Uterus (tissue), 2 donors: ENCODE data around the gene SHROOM1.

Experiments
- POLR2A ChIP-seq, 2 donors: fragments of 450-650 bp; IDR thresholded peaks; one replicate each; pipeline ENCODE4 v1.6.1; 2016; ENCODE audit warnings: antibody characterized with exemption in 2 of 2, mild to moderate bottlenecking in 1 of 2, moderate library complexity in 1 of 2
- TF ChIP-seq, protein P1 (sequence below), 4 experiments: fragments of 200-600 bp in 2 of 4; fragments of 450-650 bp in 2 of 4; sonication (generic) in 2 of 4; IDR thresholded peaks; one replicate each; pipeline ENCODE4 v1.5.1; 2016 to 2019; ENCODE audit warnings: antibody characterized with exemption in 4 of 4, mild to moderate bottlenecking in 2 of 4, moderate library complexity in 1 of 4

DNA sequence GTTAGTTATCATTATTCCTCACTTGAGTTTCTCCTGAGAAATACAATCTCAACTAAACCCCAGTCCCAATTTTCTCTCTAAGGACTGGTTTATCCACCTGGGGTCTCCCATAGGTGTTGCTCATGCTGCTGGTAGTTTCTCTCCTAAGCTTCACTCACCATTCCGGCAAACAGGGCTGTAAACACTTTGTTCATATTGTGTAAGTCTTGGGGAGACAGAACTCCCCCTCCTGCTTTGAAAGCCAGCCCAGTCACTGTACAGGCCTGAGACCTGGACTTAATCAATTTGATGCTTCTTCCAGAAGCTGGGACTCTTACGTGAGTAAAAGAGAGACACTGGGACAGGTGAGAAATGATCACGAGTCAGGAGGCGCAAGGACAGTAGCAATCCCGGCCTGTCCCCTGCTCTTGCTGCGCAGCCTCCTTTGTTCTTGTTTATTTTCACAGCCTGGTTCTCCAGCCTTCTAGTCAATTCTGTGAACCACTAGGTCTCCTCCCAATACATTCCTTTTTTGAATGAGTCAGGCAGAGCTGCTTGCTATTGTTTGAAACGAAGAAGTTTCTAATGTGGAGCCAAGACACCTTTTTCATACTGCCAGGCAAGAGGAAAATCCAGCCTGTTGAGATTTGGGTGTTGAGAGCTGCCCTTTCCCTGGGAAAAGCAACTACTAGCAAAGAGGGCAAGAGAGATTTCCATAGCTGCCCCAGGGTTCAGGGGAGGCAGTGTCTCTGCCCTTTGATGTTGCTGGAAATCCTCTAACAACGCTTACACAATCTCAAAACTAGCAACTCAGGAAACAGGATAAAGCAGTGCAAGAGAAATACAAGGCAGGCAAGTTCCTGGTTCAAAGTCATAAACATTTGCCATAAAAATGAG is 9.2 kb upstream of the SHROOM1 start:
- TF ChIP-seq, protein P1, sequence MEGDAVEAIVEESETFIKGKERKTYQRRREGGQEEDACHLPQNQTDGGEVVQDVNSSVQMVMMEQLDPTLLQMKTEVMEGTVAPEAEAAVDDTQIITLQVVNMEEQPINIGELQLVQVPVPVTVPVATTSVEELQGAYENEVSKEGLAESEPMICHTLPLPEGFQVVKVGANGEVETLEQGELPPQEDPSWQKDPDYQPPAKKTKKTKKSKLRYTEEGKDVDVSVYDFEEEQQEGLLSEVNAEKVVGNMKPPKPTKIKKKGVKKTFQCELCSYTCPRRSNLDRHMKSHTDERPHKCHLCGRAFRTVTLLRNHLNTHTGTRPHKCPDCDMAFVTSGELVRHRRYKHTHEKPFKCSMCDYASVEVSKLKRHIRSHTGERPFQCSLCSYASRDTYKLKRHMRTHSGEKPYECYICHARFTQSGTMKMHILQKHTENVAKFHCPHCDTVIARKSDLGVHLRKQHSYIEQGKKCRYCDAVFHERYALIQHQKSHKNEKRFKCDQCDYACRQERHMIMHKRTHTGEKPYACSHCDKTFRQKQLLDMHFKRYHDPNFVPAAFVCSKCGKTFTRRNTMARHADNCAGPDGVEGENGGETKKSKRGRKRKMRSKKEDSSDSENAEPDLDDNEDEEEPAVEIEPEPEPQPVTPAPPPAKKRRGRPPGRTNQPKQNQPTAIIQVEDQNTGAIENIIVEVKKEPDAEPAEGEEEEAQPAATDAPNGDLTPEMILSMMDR (IDR thresholded peaks at IDR 0.05): no peak
- TF ChIP-seq POLR2A (IDR thresholded peaks at IDR 0.05): peak in 1 of 2 donors; percentile 40
